Brain microvascular endothelial cell (primary cell): ENCODE measurements around the gene APLP2.

Experiments used
- DNase-seq: peaks from one replicate; pipeline ENCODE4 v3.0.0-alpha.2; 2020
- H3K27ac ChIP-seq: fragments of 250-450 bp; sonication (Bioruptor Pico); 2 replicates; pipeline ENCODE4 v1.5.1; 2020; ENCODE audit warnings: mild to moderate bottlenecking, moderate library complexity
- H3K27me3 ChIP-seq: fragments of 250-450 bp; sonication (Bioruptor Pico); replicated peaks from 2 replicates; pipeline ENCODE4 v1.5.1; 2020; ENCODE audit warnings: mild to moderate bottlenecking
- H3K36me3 ChIP-seq: fragments of 250-450 bp; sonication (Bioruptor Pico); replicated peaks from 2 replicates; pipeline ENCODE4 v1.5.1; 2020; ENCODE audit warnings: mild to moderate bottlenecking
- H3K4me3 ChIP-seq: 2 replicates; pipeline ENCODE4 v1.5.1; 2011; ENCODE audit warnings: low read depth, mild to moderate bottlenecking, control low read depth, low read length, moderate library complexity
- CTCF ChIP-seq: IDR thresholded peaks from 2 replicates; pipeline ENCODE4 v1.5.1; 2011; ENCODE audit warnings: low read depth, mild to moderate bottlenecking, moderate library complexity, low read length, control low read depth, inconsistent platforms; ENCODE audit errors: missing control alignments
- in situ Hi-C: cut with HindIII; loops from 2 replicates; pipeline ENCODE4 v1.10.0; 2017; ENCODE audit warnings: low sequenced_read_pairs, low pct_ligation_motif_present

The APLP2 gene

GRCh38 chr11:130163346-130164220 lies 93.9 kb downstream of the APLP2 start:
- in situ Hi-C loops = no loop called here
- TF ChIP-seq CTCF = peak; percentile 30
- Histone ChIP-seq H3K27me3 (peaks cover 11% of the 10 kb centered on the region), H3K4me3 (no peak overlapping the region), H3K27ac (no peak overlapping the region), H3K36me3 (no peaks in the 10 kb centered on the region)
- no peak for DNase-seq

DNA sequence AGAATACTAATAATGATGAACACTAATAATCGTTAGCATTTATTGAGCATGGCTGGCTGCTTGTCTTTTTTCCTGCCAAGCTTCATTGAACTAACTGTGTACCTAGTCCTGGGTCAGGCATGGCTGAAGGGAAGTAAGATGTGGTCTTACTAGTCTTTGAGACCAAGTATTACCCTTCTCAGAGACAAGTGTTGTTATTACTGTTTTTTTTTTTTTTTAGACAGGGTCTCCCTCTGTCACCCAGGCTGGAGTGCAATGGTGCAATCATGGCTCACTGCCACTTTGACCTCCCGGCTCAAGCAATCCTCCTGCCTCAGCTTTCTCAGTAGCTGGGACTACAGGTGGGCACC lies 94.5 kb downstream of the APLP2 start:
- H3K27ac ChIP-seq = no peak overlapping the region

GRCh38 chr11:130165601-130166456 lies 96.1 kb downstream of the APLP2 start:
- in situ Hi-C loops = no loop called here
- peak overlapping the region; percentile 68 for H3K27ac ChIP-seq
- no peaks in the 10 kb centered on the region for H3K27me3 ChIP-seq
- H3K4me3 ChIP-seq = no peak overlapping the region
- TF ChIP-seq CTCF = no peak
- no peaks in the 10 kb centered on the region for H3K36me3 ChIP-seq
- no peak for DNase-seq

More for the DNA sequence above, 94.5 kb downstream of the APLP2 start:
- peaks cover 9% of the 10 kb centered on the region for H3K27me3 ChIP-seq
- no peaks in the 10 kb centered on the region for H3K36me3 ChIP-seq
- no peak overlapping the region for H3K4me3 ChIP-seq
- in situ Hi-C loops = no loop called here
- TF ChIP-seq CTCF = no peak
- DNase-seq = no peak

- peak; percentile 98 for DNase-seq
- H3K36me3 ChIP-seq = no peaks in the 10 kb centered on the region
- H3K27ac ChIP-seq = peak overlapping the region; percentile 69
- H3K27me3 ChIP-seq = no peaks in the 10 kb centered on the region
- no peak for TF ChIP-seq CTCF
- in situ Hi-C loops = no loop called here
- no peak overlapping the region for H3K4me3 ChIP-seq
These were observed 96.7 kb downstream of the APLP2 start for GRCh38 chr11:130166457-130166784.

DNA sequence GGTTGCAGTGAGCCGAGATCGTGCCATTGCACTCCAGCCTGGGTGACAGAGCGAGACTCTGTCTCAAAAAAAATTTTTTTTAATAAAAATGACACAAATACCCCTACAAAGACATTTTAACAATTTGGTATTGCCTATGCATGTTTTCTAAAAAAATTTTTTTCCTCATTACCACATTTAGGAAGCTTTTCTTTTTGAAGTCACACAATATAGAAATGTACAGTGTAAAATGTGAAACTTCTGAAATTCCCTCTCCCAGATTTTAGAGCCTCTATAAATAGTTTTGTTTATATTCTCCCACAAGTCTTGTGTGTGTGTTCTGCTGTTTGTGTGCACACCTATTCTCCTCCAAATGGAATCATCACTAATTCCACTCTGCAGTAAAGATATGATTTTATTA lies 97.5 kb downstream of the APLP2 start:
- no peaks in the 10 kb centered on the region for H3K36me3 ChIP-seq
- TF ChIP-seq CTCF = no peak
- H3K27me3 ChIP-seq = no peaks in the 10 kb centered on the region
- DNase-seq = no peak
- in situ Hi-C loops = no loop called here
- H3K4me3 ChIP-seq = no peak overlapping the region
- H3K27ac ChIP-seq = peak overlapping the region; percentile 69
